ENCODE measurements around the gene NUP58.

Gene NUP58

DNA sequence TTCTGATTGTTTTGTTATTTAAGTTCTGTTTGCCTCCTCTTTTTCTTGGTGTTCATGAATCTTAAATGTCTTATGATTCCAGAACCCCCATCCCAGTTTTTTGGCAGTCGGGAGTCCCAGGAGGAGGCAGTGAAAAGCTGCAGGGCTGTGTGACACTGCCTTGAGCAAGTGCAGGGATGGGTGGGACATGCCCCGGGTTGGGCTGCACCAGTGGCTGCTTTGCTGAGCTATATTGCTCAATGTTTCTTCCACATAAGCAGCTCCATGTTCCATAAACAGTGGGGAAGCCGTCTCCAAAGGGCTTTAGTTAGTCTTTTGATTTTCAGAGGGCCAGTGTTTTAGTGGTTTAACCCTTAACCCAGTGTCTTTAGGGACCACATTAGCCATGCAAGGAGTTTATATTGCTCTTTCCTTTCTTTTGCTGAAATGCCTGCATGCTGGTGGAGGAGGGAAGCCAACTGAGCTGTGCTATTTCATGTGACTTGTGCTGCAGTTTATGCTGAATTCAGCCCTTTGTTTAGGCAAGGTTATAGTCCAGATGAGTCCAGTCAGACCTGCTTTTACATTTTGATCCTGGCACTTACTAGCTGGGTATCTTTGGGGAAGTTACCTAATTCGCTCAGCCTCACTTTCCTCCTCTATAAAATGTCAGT is 83.5 kb downstream of the NUP58 start:
- DNase-seq (ENCODE audit: low read depth in 1 of 2, low spot score in 1 of 2) = no peak
- Histone ChIP-seq H3K27ac (replicated peaks) (no peak overlapping the region), H3K4me3 (replicated peaks; ENCODE audit: insufficient read depth, low read length) (no peak overlapping the region), H3K27me3 (ENCODE audit: insufficient read depth, poor library complexity, severe bottlenecking) (peaks cover 12% of the 10 kb centered on the region)
- TF ChIP-seq, protein P1, sequence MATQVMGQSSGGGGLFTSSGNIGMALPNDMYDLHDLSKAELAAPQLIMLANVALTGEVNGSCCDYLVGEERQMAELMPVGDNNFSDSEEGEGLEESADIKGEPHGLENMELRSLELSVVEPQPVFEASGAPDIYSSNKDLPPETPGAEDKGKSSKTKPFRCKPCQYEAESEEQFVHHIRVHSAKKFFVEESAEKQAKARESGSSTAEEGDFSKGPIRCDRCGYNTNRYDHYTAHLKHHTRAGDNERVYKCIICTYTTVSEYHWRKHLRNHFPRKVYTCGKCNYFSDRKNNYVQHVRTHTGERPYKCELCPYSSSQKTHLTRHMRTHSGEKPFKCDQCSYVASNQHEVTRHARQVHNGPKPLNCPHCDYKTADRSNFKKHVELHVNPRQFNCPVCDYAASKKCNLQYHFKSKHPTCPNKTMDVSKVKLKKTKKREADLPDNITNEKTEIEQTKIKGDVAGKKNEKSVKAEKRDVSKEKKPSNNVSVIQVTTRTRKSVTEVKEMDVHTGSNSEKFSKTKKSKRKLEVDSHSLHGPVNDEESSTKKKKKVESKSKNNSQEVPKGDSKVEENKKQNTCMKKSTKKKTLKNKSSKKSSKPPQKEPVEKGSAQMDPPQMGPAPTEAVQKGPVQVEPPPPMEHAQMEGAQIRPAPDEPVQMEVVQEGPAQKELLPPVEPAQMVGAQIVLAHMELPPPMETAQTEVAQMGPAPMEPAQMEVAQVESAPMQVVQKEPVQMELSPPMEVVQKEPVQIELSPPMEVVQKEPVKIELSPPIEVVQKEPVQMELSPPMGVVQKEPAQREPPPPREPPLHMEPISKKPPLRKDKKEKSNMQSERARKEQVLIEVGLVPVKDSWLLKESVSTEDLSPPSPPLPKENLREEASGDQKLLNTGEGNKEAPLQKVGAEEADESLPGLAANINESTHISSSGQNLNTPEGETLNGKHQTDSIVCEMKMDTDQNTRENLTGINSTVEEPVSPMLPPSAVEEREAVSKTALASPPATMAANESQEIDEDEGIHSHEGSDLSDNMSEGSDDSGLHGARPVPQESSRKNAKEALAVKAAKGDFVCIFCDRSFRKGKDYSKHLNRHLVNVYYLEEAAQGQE (IDR thresholded peaks at IDR 0.05; ENCODE audit: insufficient replicate concordance, low read depth) = no peak
- TF ChIP-seq SPI1 (IDR thresholded peaks at IDR 0.05; ENCODE audit: borderline replicate concordance, low read depth) (no peak), GABPA (IDR thresholded peaks at IDR 0.05; ENCODE audit: low read depth) (no peak), POLR2AphosphoS5 (IDR thresholded peaks at IDR 0.05; ENCODE audit: low read depth) (no peak)
- TF ChIP-seq, protein P2, sequence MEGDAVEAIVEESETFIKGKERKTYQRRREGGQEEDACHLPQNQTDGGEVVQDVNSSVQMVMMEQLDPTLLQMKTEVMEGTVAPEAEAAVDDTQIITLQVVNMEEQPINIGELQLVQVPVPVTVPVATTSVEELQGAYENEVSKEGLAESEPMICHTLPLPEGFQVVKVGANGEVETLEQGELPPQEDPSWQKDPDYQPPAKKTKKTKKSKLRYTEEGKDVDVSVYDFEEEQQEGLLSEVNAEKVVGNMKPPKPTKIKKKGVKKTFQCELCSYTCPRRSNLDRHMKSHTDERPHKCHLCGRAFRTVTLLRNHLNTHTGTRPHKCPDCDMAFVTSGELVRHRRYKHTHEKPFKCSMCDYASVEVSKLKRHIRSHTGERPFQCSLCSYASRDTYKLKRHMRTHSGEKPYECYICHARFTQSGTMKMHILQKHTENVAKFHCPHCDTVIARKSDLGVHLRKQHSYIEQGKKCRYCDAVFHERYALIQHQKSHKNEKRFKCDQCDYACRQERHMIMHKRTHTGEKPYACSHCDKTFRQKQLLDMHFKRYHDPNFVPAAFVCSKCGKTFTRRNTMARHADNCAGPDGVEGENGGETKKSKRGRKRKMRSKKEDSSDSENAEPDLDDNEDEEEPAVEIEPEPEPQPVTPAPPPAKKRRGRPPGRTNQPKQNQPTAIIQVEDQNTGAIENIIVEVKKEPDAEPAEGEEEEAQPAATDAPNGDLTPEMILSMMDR (IDR thresholded peaks at IDR 0.05; ENCODE audit: insufficient read depth, low read length) = no peak

DNA sequence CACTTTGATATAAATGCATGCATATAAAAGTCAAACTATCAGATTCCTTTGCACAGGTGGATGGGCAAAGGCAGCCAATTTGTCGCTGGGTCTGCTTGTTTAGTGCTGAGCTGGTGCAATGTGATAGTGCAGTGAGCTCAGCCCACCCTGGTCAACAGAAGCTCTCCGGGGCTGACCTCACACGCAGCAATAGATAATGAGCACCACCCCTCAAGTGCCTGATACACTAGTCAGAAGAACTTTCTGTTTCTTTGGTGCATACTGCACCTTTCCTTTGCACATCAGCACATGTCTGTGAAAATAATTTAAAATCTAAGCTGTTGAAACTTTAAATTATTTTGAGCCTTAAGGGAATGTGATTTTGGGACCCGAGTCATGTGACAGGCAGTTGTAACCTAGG is 90.5 kb downstream of the NUP58 start:
- DNase-seq (ENCODE audit: low read depth in 1 of 2, low spot score in 1 of 2) = no peak
- no peaks in the 10 kb centered on the region for H3K27me3 ChIP-seq (ENCODE audit: insufficient read depth, poor library complexity, severe bottlenecking)
- no peak overlapping the region for H3K4me3 ChIP-seq (replicated peaks; ENCODE audit: insufficient read depth, low read length)
- TF ChIP-seq POLR2AphosphoS5 (IDR thresholded peaks at IDR 0.05; ENCODE audit: low read depth) (no peak), GABPA (IDR thresholded peaks at IDR 0.05; ENCODE audit: low read depth) (no peak), SPI1 (IDR thresholded peaks at IDR 0.05; ENCODE audit: borderline replicate concordance, low read depth) (no peak)
- TF ChIP-seq, protein P1 (IDR thresholded peaks at IDR 0.05; ENCODE audit: insufficient replicate concordance, low read depth) = no peak
- TF ChIP-seq, protein P2 (IDR thresholded peaks at IDR 0.05; ENCODE audit: insufficient read depth, low read length) = no peak
- no peak overlapping the region for H3K27ac ChIP-seq (replicated peaks)
